Astrocyte (in vitro differentiated cells and primary cell): ENCODE measurements around the gene STXBP1. TPM values are rescaled to one million over a fixed set of nuclear protein-coding genes. Genes with fewer than 3 reads are reported as not detected.

Experiments
- DNase-seq: peaks from one replicate; pipeline ENCODE4 v3.0.0-alpha.2; 2010; ENCODE audit warnings: low read depth
- FAIRE-seq: peaks from 2 replicates; lab custom pipeline; 2011; peaks lifted over from hg19 to GRCh38; lab: Jason Lieb, UNC
- H2AFZ ChIP-seq: 2 replicates; pipeline ENCODE4 v1.6.0; 2012; ENCODE audit warnings: low read depth, low read length, inconsistent platforms
- H3K27ac ChIP-seq: 2 replicates; pipeline ENCODE4 v1.5.1; 2011; ENCODE audit warnings: low read depth, low read length, inconsistent platforms
- H3K27me3 ChIP-seq: 2 replicates; pipeline ENCODE4 v1.6.0; 2011; ENCODE audit warnings: low read length, inconsistent platforms; ENCODE audit not compliant: insufficient read depth
- H3K36me3 ChIP-seq: 2 replicates; pipeline ENCODE4 v1.5.1; 2011; ENCODE audit warnings: low read length, inconsistent platforms; ENCODE audit not compliant: insufficient read depth
- H3K4me1 ChIP-seq: 2 replicates; pipeline ENCODE4 v1.5.1; 2011; ENCODE audit warnings: low read length, inconsistent platforms; ENCODE audit not compliant: insufficient read depth
- H3K4me2 ChIP-seq: 2 replicates; pipeline ENCODE4 v1.6.0; 2012; ENCODE audit warnings: low read length, inconsistent platforms
- H3K4me3 ChIP-seq: 2 replicates; pipeline ENCODE4 v1.5.1; 2011; ENCODE audit warnings: low read depth, mild to moderate bottlenecking, low read length, inconsistent platforms; ENCODE audit not compliant: insufficient read depth
- H3K79me2 ChIP-seq: 2 replicates; pipeline ENCODE4 v1.6.0; 2012; ENCODE audit warnings: mild to moderate bottlenecking, low read length, inconsistent platforms; ENCODE audit not compliant: insufficient read depth
- H3K9ac ChIP-seq: 2 replicates; pipeline ENCODE4 v1.6.0; 2012; ENCODE audit warnings: mild to moderate bottlenecking, low read length, inconsistent platforms
- H3K9me3 ChIP-seq: 2 replicates; pipeline ENCODE4 v1.5.1; 2012; ENCODE audit warnings: low read depth, mild to moderate bottlenecking, low read length, inconsistent platforms; ENCODE audit not compliant: insufficient read depth
- H4K20me1 ChIP-seq: 2 replicates; pipeline ENCODE4 v1.6.0; 2012; ENCODE audit warnings: low read length, inconsistent platforms; ENCODE audit not compliant: insufficient read depth
- H3K27ac Mint-ChIP-seq: one replicate; pipeline ENCODE4 v1.8.0; 2021; ENCODE audit warnings: mild to moderate bottlenecking, mixed read lengths; ENCODE audit not compliant: unreplicated experiment
- H3K27me3 Mint-ChIP-seq: one replicate; pipeline ENCODE4 v1.8.0; 2021; ENCODE audit warnings: low read depth, mixed read lengths; ENCODE audit not compliant: unreplicated experiment
- H3K36me3 Mint-ChIP-seq: one replicate; pipeline ENCODE4 v1.8.0; 2021; ENCODE audit warnings: low read depth, mixed read lengths; ENCODE audit not compliant: unreplicated experiment
- H3K4me1 Mint-ChIP-seq: one replicate; pipeline ENCODE4 v1.8.0; 2021; ENCODE audit warnings: low read depth, mixed read lengths; ENCODE audit not compliant: unreplicated experiment
- H3K4me3 Mint-ChIP-seq: one replicate; pipeline ENCODE4 v1.8.0; 2021; ENCODE audit warnings: mild to moderate bottlenecking, moderate library complexity, mixed read lengths; ENCODE audit not compliant: unreplicated experiment
- H3K9me3 Mint-ChIP-seq: one replicate; pipeline ENCODE4 v1.8.0; 2021; ENCODE audit warnings: mild to moderate bottlenecking, mixed read lengths; ENCODE audit not compliant: unreplicated experiment
- CTCF ChIP-seq: IDR thresholded peaks from 2 replicates; pipeline ENCODE4 v1.5.1; 2011; ENCODE audit warnings: low read depth, mild to moderate bottlenecking, inconsistent platforms, low read length, moderate library complexity; ENCODE audit not compliant: insufficient read depth
- EZH2 ChIP-seq: IDR thresholded peaks from 2 replicates; pipeline ENCODE4 v1.6.1; 2012; ENCODE audit warnings: mild to moderate bottlenecking, low read length, inconsistent platforms; ENCODE audit not compliant: insufficient read depth
- total RNA-seq: library from RNA; stranded (reverse); gene quantifications from 2 replicates; pipeline ENCODE4 v1.2.1, GENCODE V29; 2021

Gene STXBP1
- total RNA-seq, 1 donor from 2014 or later, result 39.6 TPM

GRCh38 chr9:127634698-127635097 lies 22.6 kb downstream of the STXBP1 start:
- no peak for TF ChIP-seq EZH2
- TF ChIP-seq CTCF, result no peak
- Histone ChIP-seq H3K27me3 (no peaks in the 10 kb centered on the region), H4K20me1 (peaks cover 23% of the 10 kb centered on the region), H3K36me3 (no peaks in the 10 kb centered on the region), H3K9me3 (no peaks in the 10 kb centered on the region), H3K4me1 (no peaks in the 10 kb centered on the region), H3K79me2 (no peaks in the 10 kb centered on the region), H3K27ac (no peak overlapping the region), H3K4me3 (no peak overlapping the region), H2AFZ (no peak overlapping the region), H3K9ac (no peak overlapping the region), H3K4me2 (no peak overlapping the region)
- no peak overlapping the region for H3K4me3 Mint-ChIP-seq
- peaks cover 3% of the 10 kb centered on the region for H3K4me1 Mint-ChIP-seq
- H3K9me3 Mint-ChIP-seq, result no peaks in the 10 kb centered on the region
- no peak overlapping the region for H3K27ac Mint-ChIP-seq
- no peak for DNase-seq
- H3K27me3 Mint-ChIP-seq, result no peaks in the 10 kb centered on the region
- peaks cover 2% of the 10 kb centered on the region for H3K36me3 Mint-ChIP-seq
- FAIRE-seq, result no peak

- peaks cover 2% of the 10 kb centered on the region for H3K36me3 Mint-ChIP-seq
- FAIRE-seq, result no peak
- H2AFZ ChIP-seq, result no peak overlapping the region
- no peak overlapping the region for H3K27ac ChIP-seq
- H3K4me3 ChIP-seq, result no peak overlapping the region
- H3K79me2 ChIP-seq, result no peaks in the 10 kb centered on the region
- H3K9ac ChIP-seq, result no peak overlapping the region
- H3K27ac Mint-ChIP-seq, result no peak overlapping the region
- no peaks in the 10 kb centered on the region for H3K9me3 ChIP-seq
- H3K27me3 Mint-ChIP-seq, result no peaks in the 10 kb centered on the region
- peaks cover 20% of the 10 kb centered on the region for H4K20me1 ChIP-seq
- TF ChIP-seq EZH2, result no peak
- TF ChIP-seq CTCF, result no peak
- H3K9me3 Mint-ChIP-seq, result no peaks in the 10 kb centered on the region
- no peaks in the 10 kb centered on the region for H3K27me3 ChIP-seq
- H3K4me3 Mint-ChIP-seq, result no peak overlapping the region
- H3K36me3 ChIP-seq, result no peaks in the 10 kb centered on the region
- H3K4me1 Mint-ChIP-seq, result peaks cover 2% of the 10 kb centered on the region
- no peaks in the 10 kb centered on the region for H3K4me1 ChIP-seq
- no peak overlapping the region for H3K4me2 ChIP-seq
- DNase-seq, result no peak
These were observed 23.2 kb downstream of the STXBP1 start for GRCh38 chr9:127635201-127635735.

- H4K20me1 ChIP-seq, result peaks cover 14% of the 10 kb centered on the region
- no peak overlapping the region for H3K27ac ChIP-seq
- H3K4me2 ChIP-seq, result peak overlapping the region; percentile 1
- TF ChIP-seq EZH2, result no peak
- no peak for TF ChIP-seq CTCF
- FAIRE-seq, result no peak
- H3K27ac Mint-ChIP-seq, result no peak overlapping the region
- peak; percentile 66 for DNase-seq
- no peaks in the 10 kb centered on the region for H3K79me2 ChIP-seq
- no peaks in the 10 kb centered on the region for H3K9me3 ChIP-seq
- peaks cover 3% of the 10 kb centered on the region for H3K4me1 Mint-ChIP-seq
- no peak overlapping the region for H3K9ac ChIP-seq
- H3K4me3 ChIP-seq, result no peak overlapping the region
- H3K36me3 ChIP-seq, result no peaks in the 10 kb centered on the region
- H3K27me3 Mint-ChIP-seq, result no peaks in the 10 kb centered on the region
- no peak overlapping the region for H2AFZ ChIP-seq
- H3K36me3 Mint-ChIP-seq, result no peaks in the 10 kb centered on the region
- no peak overlapping the region for H3K4me3 Mint-ChIP-seq
- H3K27me3 ChIP-seq, result no peaks in the 10 kb centered on the region
- H3K4me1 ChIP-seq, result no peaks in the 10 kb centered on the region
- no peaks in the 10 kb centered on the region for H3K9me3 Mint-ChIP-seq
These were observed 25.3 kb downstream of the STXBP1 start for GRCh38 chr9:127637322-127637847.
